GM19193 (cell line): ENCODE measurements around the gene SLC7A6OS.

Experiments
- POLR2A ChIP-seq: IDR thresholded peaks from 4 replicates; pipeline ENCODE4 v1.6.1; 2011; ENCODE audit not compliant: insufficient read depth, insufficient read length; ENCODE audit errors: extremely low read depth

The SLC7A6OS gene

DNA sequence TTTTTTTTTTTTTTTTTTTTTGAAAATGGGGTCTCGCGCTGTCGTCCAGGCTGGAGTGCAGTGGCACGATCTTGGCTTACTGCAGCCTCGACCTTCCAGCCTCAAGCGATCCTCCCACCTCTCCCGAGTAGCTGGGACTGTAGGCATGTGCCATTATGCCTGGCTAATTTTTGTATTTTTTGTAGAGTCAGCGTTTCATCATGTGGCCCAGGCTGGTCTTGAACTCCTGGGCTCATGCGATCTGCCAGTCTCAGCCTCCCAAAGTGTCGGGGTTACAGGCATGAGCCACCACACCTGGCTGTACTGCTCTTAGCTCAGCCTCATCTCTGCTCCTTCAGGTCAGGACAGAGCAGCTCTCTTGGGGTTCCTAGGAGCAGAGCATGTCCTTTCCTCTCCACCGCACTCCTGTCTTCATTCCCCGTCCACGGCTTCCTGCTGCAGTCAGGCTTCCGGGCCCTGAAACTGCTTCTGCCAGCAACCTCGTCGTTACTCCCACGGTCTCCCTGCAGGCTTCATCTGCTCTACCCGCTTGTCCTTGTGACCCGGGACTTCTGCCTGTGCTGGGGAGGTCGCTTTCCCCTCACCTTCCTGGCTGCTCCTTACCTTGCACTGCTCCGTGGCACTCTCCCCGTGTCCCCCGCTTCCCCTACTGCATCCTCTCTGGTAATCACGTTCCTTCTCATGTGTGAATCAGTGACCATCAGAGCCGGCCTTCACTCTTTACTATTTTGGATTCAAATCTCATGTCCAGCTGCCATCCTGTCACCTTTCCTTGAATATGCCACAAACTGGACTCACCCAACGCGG is 38.1 kb upstream of the SLC7A6OS start:
- no peak for TF ChIP-seq POLR2A

DNA sequence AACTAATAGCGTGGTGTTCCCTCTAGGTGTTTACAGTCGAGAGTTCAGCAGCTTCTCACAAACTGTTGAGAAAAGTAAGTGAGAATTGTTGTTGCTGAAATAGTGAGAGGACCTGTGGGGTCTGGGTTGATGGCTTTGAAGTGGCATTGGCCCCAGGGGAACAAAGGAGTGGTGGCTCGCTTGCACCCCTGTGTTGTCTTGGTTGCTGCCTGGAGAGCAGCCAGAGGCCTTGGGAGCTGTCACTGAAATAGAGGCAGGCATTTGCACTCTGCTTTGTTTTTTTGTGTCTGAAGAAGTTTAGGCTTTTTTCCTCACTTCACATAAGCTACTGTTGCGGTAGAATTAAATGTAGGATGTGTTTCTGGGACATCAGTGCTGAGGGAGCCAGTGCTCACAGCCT is 36.9 kb upstream of the SLC7A6OS start:
- TF ChIP-seq POLR2A = no peak

DNA sequence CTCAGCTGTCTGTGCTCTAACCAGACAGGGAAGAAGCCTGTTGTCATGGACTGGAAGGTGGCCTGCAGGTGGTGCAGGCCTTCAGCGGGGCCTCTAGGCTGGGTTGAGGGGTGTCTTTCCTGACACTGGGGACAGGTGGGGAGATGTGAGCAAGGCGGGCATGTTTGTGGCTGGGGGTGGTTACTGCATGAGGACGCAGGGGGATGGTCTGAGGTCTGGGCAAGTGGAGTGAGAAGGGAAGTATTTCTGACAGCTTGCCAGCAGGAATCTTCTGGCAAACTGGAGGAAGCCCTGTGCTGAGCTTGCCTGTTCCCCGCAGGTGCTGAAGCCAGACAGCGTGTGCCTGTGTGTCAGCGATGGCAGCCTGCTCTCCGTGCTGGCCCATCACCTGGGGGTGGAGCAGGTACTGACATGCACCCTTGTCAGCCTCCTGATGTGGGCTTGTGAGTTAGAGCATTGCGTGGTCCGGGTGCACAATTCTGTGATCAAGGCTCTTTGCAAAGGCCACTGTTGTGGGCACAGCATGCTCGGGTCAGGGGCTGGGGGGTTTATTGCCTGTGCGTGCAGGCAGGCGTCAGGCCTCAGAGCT is 36.2 kb upstream of the SLC7A6OS start:
- no peak for TF ChIP-seq POLR2A

DNA sequence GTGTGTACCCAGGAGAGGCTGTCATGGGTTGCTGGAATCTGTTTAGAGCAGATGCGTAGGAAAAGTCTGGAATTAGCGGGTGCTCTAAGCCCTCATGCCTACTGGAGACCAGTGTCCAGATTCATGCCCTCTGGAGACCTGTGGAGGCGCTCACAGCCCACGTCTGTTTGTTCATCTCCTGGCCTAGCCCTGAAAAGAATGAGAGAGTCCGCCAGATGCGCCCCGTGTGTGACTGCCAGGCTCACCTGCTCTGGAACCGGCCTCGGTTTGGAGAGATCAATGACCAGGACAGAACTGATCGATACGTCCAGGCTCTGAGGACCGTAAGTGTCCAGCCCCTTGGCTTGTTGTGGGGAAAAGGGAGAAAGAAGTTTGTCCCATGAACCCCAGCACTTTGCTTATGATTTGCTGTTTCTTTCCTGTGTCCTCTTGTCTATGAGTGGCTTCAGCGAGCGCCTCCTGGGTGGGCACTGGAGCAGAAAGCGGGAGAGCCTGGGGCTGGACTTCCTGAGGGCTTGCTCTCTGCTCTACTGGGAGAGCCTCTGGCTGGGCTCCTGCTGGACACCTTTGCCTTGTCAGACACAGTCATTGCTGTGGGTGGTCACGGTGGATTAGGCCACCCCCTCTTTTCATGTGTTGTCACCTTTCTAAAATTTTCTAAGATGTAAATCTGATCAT is 35.4 kb upstream of the SLC7A6OS start:
- TF ChIP-seq POLR2A = no peak

DNA sequence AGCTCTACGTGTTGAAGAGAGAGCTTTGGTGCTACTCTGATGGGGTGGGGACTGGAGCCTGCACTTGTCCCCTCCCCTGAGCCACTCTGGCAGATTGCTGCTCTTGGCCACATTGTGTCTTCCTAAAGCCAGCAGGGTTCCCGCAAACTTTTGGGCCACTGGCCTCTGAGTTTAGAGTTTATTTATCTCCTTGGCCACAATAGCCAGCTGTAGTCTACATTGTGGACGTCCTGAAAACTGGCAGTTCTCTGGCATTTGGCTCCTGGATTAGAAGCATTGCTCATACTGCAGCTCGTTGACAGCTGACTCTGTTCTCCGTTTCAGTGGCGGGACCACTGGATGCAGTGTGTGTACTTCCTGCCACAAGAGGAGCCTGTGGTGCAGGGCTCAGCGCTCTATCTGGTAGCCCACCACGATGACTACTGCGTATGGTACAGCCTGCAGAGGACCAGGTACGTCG is 34.6 kb upstream of the SLC7A6OS start:
- no peak for TF ChIP-seq POLR2A

DNA sequence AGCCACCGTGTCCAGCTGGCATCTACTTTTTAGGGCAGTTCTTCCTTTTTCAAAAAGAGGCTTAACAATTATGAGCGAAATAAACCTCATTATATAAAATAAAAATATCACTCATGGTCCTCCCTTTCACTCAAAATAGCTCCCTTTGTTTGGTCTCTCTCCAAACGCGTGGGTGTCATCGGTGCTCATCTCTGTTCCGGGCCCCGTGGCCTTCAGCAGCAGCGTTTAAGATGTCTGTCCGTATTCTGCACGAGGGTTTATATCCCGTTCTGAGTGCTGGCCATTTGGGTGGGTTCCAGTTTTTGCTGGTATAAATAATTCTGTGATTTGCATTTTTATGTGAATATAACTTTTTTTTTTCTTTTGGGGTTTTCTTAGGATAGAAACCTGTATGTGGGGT is 33.5 kb upstream of the SLC7A6OS start:
- TF ChIP-seq POLR2A = no peak

DNA sequence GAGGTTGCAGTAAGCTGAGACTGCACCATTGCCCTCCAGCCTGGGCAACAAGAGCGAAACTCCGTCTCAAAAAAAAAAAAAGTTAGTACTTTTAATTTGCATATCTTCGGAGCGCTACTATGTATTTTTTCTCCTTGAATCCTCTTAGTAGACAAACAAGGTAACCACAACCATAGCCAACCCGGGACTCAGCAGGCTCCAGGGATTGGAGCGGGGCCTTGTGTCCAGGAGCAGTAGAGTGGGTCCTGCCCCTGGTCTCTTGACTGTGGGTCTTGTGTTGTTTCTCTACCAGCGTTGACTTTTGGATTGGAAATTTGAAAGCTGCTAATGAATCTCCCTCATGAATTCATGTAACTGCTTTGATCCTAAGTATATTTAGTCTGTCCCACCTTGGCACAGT is 32.4 kb upstream of the SLC7A6OS start:
- TF ChIP-seq POLR2A = no peak

DNA sequence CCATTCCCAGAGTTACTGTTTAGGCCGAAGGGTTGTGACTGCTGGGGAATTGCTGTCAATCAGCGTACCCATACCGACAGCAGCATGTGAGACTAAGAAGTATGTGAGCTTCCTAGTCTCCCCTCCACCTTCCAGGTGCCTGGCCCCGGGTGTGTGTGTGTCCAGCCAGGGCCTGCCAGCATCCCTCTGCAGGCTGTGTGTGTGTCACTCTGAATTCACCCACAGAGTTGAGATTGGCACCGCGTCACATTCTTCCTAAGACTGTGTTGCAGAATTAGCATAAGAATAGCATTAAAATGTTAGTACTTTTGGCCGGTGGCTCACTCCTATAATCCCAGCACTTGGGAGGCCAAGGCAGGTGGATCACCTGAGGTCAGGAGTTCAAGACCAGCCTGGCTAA is 31.9 kb upstream of the SLC7A6OS start:
- TF ChIP-seq POLR2A = no peak

DNA sequence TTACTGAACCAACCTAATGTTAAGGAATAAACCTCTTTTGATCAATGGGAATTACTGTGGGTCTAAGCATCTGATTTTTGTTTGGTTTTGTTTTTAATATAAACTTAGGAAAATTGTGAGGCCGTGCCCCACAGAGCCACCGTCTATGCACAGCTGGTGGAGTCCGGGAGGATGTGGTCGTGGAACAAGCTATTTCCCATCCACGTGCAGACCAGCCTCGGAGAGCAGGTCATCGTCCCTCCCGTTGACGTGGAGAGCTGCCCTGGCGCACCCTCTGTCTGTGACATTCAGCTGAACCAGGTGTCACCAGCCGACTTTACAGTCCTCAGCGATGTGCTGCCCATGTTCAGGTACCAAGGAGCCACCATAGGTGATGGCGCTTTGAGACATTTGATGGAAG is 28.5 kb upstream of the SLC7A6OS start:
- no peak for TF ChIP-seq POLR2A

DNA sequence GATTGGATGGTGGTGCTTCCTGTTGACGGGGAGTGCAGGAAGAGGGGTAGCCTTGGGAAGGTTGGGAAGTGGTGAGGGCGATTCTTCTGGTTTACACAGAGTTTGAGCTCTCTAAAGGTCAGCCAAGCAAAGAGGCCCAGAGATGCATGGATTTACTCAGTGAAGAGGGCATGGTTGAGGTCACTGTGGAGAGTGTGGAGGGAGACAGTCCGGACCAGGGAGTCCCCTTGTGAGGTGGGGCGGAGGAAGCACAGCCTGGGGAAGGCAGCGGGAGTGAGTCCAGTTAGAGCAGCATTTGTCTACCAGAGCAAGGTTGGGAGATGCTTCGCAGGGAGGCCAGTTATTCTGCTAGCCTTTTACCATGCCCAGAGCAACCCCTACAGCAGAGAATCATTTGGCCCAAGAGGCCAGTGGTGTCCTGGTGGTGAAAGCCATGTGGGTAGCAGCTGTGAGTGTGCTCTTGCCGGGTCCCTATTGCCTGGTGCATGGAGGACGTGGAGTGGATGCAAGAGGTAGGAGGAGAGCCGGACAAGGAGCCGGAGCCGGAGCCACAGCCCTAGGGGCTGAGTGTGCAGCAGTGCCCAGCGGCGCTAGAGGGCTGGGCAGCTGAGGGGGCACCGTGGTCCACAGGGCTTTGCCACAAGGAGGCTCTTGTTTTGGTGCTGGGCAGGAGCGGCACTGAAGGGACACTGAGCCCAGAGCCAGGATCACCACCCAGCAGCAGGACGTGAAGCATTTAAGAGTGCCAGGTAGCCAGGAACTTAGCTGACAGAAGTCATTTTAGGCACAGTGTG is 27.8 kb upstream of the SLC7A6OS start:
- TF ChIP-seq POLR2A = no peak

DNA sequence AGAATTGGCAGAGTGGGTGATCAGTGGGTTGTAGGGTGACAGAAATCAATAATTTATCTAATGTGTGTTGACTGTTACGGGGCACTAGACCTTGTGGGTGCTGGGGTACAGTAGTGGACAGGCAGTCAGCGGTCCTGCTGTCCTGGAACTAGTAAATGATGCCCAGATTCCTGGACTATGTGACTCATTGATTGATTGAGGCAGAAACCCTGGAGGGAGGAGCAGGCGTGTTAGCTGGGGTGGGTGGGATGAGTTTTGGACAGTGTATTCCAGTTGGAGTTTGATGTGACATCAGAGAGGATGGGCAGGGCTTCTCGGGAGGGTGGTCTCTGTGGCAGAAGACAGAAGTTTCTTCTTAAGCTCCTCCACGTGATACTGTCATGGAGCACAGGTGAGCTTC is 24.4 kb upstream of the SLC7A6OS start:
- no peak for TF ChIP-seq POLR2A

DNA sequence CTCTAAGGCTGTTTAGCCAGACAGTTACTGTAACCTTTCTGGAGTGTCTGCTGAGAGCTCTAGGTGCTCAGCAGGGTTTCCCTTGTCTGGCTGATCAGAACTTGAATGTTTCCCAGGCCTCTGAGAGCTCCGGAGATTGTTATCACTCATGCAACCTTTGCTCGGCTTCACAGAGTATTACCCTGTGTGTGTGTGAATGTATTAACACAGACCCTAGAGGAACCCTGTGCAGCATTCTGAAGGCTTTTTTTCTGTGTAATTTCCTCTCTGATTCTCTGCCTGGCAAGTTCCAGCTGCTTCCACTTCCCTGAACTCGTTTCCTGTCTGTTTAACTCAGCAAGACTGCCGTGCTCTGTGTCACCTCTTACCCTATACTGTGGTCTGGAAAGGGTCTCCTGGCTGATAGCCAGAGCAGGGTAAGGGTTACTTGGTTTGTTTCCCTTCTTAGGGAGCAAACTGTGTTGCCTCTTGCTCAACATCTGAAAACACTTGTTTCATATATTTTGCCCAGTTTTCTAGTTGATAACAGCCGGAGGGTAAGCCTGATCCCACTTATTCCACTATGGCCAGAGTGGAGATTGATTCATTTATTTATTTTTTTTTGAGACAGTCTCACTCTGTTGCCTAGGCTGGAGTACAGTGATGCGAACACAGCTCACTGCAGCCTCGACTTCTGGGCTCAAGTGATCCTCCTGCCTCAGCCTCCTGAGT is 21.8 kb upstream of the SLC7A6OS start:
- no peak for TF ChIP-seq POLR2A

DNA sequence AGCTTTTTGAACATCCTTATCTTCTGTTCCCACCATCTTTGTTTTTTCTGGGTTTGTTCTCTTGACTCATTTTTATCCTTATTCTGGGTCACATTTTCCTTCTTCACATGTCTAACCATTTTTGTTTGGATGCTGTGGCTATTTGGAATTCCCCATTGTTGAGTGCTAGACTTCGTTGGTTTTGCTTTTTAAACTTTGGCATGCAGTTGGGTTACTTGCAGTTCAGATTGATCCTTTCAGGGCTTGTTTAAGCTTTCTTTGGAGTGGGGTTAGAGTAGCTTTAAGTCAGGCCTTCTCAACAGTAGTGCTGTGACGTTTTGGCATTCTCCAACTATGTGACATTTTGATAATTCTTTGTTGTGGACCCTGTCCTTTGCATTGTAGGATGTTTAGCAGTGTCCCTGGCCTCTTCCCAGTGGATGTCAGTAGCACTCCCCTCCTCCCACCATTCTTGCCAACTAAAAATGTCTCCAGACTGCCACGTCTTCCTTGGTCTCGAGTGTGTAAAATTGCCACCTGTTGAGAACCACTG is 21.2 kb upstream of the SLC7A6OS start:
- no peak for TF ChIP-seq POLR2A

DNA sequence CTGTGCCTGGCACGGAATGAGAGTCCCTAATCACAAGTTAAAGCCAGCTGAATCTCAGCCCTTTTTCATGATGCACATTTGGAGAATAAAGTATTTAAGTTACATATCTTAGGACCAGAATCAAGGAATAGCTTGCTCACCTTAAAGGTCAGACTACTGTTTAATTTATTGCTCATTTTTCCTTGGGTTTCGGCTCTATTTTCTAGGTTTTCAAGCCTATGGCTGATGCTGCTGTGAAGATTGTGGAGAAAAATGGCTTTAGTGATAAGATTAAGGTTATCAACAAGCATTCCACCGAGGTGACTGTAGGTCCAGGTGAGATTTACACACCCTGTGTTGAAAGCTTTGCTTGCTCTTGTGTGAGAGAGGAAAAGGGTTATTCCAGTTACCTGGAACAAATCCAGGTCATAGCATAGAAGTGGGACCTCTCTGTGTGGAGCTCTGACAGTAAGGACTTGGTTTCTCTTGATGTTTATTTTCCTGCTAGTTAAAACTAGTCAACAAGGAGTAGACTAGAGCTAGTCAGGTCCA is 18.2 kb upstream of the SLC7A6OS start:
- no peak for TF ChIP-seq POLR2A
